HG02840 (cell line): ENCODE results near the gene NUAK2.
"Not testable (repeated sequence)": the region's sequence is repeated elsewhere in the genome, so short reads cannot be mapped to it uniquely, and the experiment has no call there.

Experiments used
- ATAC-seq: cut with Tn5 transposase; IDR thresholded peaks from one replicate; pipeline ENCODE4 v1.9.1; 2021; ENCODE audit warnings: mild to moderate bottlenecking, moderate library complexity, moderate number of reproducible peaks; ENCODE audit not compliant: unreplicated experiment, low FRiP score

Gene NUAK2

DNA sequence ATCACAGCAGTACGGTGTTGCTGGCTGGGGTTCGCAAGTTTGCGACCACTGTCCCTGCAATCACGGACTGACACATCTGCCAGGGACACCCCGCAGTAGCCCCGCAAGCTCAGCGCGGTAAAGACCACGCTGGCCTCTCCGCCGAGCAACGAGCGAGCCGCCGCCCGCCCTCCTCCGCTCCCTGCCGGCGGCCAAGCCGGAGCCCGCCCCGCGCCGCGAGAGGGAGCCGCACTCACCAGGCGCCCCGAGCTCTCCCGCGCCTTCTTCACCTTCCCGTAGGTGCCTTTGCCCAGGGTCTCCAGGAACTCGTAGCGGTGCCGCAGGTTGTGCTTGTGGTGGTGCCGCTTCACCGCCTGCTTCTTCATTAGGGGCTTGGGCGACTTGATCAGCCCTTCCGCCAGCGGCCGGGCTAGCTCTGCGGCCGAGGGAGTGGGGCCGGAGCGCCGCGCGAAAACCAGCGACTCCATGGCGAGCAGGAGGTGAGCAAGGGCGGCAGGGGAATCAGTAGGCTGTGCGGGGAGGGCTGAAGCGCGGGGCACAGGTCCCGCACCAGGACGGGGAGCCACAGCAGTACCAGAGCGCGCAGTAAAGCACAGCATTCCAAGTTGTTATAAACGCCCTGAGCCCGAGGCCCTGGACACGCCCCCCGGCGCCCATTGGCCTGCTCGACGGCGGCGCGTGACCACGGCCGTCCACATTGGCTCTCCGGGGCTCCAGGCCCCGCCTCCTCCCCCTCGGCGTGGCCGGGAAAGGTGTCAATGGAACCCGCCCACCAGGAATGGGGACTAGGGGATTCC is at the start of gene NUAK2:
NUAK2 (minus strand) TSS at position 584 of the 797 bp plus-strand sequence; CDS start at position 467, 117 bp downstream.
- no peak for ATAC-seq

DNA sequence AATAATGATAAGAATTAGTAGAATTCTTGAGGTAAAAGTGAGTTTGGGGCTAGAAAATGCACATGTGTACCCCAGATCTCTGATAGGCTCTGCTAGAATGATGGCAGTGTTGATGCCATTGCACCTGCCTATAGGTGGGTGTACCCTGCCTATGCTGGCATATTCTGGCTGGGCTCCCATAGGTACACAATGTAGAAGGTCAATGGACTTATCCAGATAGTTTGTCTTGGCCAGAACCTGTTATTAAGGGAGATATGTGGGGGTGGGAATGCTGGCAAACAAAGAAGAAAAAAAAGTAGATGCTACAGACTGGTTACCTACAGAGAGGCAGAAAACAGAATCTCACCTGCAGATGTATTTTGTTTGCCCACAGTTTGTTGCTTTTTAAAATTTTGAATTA is 49.2 kb upstream of the NUAK2 start:
- no peak for ATAC-seq

DNA sequence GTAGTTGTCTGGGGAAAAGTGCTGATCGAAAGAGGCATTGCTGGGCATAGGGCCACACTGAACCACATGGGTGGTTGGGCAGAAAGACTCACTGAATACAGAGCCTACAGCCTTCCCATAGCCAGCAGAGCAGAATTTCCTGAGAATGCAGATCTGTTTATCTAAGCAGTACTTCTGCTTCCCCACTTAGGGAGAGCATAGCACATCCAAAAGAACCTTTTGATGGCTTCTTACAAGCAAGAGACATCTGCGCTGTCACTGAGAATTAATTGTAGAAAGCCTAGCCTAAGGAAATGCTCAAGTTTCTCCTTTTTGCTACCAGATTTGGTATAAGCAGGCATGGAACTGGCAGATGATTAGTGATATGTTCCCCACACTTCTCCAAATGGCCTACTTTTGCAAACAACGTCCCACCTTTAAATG is 48.2 kb upstream of the NUAK2 start:
- ATAC-seq, result no peak

DNA sequence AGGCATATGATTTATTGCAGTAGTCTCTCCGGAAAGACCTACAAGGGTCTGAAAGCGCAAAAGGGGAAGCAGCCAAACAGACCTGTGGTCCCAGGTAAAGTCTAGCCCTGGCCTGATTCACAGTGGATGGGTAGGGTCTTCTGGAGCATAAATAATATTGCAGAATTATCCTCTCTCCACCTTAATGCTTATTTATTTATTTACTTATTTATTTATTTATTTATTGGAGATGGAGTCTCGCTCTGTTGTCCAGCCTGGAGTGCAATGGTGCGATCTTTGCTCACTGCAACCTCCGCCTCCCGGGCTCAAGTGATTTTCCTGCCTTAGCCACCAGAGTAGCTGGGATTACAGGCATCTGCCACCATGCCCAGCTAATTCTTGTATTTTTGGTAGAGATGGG is 46.9 kb upstream of the NUAK2 start:
- no peak for ATAC-seq

DNA sequence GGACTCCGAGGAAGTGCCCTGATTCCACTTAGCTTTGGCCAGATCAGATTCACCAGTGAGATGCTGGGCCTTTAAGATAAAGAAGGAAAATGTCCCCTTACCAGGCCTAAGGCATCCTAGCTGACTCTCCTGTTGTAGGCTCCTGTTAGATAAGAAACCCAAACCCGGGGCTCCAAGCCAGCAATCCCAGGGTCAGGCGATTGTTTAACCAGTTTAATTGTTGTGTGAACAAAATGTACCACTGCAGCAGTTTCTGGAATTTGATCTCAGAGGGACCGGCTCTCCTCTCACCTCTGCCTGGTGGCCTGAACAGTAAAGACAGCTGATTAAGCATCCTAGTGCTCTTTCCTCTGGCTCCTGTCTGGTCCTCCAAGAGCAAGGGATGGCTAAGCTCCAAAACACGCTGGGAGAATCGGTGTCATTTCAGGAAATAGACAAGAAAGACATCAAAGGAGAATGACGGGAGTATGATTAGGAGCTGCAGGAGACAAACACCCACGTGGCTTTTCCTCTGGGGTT is 44.5 kb upstream of the NUAK2 start:
- no peak for ATAC-seq

DNA sequence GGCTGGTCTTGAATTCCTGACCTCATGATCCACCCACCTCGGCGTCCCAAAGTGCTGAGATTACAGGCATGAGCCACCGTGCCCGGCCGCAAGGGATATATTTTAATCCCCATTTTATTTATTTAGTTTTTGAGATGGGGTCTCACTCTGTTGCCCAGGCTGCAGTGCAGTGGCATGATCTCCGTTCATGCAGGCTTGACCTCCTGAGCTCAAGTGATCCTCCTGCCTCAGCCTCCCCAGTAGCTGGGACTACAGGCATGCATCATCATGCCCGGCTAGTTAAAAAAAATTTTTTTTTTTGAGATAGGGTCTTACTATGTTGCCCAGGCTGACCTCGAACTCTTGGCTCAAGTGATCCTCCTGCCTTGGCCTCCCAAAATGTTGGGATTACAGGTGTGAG is 43.5 kb upstream of the NUAK2 start:
- not testable (repeated sequence) for ATAC-seq

DNA sequence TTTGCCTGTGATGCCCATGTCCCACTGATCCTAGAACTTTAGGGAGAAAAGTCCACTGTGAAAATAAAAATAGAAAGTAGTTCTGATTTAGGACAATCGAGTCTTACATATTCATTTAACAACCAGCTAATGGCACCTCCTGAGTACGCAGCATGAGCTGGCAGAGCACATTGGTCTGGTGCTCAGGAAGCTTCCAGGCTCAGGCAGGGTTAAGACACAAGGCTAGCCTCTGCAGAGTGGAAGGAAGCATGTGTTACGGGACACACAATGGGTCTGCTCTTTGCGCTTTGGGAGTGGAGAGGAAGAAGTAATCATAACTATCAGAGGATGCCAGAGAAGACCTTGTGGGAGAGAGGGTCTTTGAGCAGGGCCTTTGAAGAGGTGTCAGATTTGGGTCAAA is 39.3 kb upstream of the NUAK2 start:
- ATAC-seq, result no peak

DNA sequence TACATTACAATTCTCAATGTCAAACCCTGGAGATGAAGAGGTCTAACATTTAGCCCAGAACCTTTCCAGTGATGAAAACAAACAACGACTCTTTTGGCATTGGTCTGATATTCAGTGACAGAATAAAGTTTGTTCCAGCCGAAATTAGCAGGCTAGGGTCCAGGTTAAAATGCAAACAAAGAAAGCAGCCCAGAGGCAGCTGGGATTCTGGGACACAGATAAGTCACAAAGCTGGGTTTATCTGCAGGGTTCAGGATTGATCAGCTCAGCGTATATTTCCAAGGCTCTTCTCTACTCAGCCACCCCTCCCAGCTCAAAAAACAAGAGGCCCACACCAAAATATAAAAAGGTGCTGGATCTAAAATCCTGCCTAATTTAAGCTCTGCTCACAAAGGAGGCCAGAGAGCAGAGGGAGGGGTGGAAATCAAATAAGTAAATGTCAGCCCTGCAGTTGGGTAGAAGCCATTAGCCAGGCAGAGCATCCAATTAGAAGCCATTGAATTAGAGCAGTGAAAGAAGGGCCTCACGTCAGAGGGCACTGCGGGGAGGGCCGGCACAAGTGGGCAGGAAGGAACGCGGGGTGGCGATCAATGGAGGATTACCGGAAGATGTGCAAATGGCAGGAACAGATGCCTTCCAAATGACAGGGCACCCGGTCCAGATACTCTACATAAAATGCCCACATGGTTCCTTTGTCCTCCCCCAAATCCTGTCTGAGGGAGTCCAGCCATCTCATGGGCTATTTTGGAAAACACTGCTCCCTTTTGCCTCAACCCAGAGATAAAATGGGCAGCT is 38.4 kb upstream of the NUAK2 start:
- no peak for ATAC-seq

DNA sequence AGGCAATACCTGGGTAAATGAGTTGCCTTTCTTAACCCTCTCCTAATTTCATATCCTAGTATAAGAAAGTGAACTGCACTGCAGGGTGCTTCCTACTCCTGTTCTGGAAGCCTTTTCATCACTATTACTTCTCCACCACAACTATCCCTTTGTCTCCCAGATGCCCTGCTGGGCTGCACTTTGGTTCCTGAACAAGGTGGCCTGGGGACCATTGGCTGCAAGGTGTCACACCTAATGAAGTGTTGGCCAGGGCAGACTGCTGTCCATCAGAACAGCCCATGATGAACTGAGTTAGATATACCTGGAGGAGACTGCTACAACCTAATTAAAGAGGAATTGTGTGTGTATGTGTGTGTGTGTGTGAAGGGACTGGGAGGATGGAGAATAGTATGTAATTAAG is 37.0 kb upstream of the NUAK2 start:
- ATAC-seq, result no peak

DNA sequence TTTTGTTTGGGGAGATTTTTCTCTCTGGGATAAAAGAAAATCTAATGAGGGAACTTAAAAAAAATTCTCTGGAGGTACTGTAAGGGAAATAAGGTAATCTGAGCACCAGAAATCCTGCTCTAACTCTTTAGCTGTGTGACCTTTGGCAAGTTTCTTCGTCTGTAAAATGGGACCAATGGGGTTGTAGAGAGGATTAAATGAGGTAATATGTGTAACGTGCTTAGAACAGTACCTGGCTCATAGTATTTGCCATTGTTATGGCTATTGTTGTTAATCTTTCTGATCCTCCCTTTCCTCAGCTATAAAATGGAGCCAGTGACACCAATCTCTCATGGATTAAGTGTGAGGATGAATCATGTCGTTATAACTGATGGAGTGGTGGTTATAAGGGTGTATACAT is 36.0 kb upstream of the NUAK2 start:
- no peak for ATAC-seq

DNA sequence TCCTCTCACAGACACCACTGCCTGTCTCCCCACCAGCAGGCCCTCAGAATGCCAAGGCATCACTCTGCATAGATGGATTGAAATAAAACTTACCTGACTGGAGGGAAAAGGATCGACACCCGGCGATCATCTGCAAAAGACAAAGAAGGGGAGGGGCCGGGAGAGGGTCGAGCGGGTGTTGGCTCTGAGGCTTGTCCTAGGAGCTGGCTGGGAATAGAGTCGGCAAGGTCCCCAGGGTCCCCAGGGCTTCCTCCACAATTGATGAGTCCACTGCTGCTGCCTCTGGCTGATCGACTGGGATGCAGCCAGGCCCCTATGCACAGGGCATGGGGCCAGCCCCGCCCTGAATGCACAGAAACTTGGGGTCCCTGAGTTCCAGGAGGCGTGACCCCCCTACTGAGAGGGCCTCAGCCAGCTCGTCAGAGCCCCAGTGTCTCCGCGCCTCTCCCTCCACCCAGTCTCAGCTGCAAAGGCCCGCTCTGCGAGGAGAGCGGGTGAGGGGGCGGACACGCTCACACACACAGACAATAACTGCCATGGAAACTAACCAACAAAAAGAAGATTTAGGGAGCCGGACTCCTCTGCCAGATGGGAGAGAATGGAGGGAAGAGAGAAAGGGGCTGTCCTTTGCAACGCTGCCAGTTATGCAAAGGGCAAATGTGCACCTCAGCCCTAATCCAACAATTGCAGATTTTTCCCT is 35.0 kb upstream of the NUAK2 start, which contains the start of gene KLHDC8A:
KLHDC8A (minus strand) TSS at position 483 of the 700 bp plus-strand sequence. CDS start 13,318 bp downstream, outside the sequence.
- ATAC-seq, result no peak

DNA sequence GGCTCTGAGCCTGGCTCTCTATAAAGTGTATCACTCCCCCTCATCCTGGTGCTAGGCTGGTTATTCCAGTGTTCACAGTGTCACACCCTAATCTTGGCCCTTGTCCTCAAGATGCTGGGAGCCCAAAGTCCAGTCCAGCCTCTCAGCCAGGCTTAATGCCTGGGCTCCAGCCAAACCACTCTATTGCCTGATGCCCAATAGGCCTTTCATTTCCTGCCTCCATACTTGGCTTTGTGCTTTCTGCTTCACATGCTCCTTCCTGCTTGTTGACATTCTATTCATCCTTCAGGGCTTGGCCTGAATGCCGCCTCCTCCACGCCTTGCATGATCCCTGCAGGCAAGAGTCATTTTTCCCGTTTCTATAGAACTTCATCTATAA is 33.5 kb upstream of the NUAK2 start:
- ATAC-seq, result no peak

DNA sequence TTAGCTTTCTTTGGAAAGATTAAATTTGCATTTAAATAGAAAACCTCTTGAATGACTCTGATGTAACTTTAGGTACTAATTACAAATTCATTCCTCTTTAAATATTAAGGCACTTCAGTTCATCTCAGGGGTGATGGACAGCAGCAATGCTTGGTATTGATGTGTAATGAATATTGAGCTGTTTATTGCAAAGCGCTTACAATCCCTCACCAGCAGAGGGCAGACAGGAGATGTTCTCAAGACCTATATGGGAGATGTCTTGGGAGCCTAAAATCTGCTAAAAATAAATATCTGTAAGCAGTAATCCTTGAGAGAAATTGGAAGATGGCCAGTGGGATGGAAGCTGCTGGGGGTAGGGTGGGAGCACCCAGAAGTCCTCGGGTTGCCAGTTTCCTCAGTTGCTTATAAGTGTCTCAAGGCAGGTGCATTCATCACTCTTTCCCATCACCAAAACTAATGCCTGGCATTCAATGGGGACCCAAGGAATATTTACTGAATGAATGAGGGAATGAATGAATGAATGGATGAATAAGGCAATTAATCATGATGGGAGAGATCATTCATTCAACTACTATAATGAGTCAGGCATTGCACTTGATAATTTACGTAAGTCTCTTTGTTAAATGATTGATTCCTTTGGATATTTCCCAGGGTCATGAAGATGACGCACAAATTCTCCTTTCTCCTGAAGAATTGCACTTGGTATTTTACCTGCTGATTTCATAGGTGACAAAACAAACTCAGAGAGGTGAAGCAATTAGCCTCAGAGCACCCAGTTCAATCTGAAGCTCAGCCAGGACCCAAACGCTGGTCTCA is 32.9 kb upstream of the NUAK2 start:
- ATAC-seq, result no peak

DNA sequence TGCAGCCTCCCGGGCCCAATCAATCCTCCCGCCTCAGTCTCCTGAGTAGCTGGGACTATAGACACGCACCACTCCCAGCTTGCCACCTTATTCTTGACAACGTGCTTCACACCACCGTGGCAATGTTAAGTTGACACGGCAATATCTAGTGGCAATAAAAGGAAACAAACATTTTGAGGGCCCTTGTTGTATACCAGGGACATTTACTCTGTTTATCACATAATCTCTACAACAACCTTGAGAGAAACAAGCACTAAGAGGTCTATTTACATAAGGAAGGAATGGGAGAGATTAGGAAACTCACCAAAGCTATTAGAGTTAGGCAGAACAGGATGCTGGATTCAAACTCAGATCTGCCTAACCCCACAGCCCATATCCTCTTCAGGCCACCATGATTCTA is 32.1 kb upstream of the NUAK2 start:
- ATAC-seq, result no peak

DNA sequence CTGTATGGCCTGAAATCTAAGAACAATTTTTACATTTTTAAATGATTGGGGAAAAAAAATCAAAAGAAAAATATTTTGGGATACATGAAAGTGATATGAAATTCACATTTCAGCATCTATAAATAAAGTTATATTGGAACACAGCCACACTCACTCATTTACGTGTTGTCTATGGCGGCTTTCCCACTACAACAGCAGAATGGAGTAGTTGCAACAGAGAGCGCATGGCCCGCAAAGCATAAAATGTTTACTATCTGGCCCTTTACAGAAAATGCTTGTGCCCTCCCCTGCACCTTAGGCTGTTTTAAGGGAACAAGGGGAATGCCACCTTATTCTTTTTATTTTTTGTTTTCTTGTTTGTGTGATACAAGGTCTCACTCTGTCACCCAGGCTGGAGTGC is 31.6 kb upstream of the NUAK2 start:
- ATAC-seq, result no peak

DNA sequence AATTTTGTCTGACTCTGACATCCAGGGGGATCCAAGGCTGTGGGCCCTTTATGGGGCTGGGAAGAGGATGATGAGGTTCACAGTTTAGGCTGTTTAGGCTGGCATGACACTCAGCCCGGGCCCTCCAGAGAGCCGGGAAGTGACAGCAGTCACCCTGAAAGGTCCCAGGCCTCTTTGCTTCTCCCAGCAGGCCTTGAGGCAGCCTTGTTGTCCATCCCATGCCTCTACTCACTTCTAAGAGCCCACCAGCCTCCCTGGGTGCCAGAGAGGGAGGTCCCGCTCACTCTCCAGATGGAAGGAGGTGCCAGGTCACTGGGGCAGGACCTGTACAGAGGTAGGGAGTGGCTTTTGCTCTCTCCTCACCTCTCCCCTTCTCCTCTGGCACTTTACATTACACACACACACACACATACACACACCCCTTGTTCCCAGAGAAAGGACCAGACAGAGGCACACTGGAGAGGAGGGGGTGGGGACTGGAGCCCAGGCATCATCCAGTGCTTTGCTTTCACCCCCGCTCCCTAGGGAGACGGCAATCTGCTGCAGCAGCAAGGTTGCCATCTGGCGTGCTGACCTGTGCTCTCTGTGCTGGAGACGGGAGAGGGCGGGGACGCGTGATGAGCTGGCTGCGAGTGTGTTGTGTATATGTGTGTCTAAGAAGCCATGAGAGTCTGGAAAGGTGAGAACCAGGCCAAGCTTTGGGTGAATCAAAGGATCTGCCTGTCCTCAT is 30.6 kb upstream of the NUAK2 start:
- ATAC-seq, result no peak

DNA sequence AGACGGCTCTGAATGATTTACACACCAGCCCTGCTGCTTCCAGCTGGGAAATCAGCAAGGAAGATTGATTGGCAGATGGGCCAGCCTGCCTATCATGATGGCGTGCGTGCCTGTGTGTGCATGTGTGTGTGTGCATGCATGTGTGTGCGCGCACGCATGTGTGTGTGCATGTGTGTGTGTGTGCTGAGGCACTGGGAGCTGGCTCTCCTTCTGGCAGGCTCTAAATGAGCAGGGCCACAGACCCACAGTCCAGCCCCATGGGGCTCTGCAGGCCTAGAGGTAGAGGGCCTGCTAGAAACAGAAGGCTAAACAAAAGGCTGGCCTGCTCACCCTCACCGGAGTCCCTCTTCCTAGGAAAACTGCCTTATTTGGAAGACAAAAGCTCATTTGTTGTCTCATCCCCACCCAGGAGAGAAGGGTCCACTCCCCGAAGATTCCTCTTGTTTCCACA is 29.2 kb upstream of the NUAK2 start:
- ATAC-seq, result no peak

DNA sequence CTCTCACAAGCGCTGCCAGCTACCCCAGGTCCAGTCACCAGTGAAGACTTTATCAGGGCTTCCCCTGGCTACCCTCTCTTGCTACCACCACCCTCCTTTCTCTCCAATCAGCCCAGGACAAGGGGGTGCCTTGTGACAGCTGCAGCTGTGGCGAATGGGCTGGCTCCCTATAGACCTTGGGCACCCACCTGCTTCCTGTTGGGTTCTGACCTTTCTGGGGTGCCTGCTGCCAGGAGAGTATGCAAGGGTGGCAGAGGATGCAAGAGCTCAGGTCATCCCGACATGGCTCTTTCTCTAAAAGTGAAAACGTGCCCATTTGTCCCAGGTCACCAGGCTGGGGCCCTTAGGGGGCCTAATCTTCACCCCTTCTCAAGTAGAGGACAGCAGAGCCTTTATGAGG is 28.6 kb upstream of the NUAK2 start:
- no peak for ATAC-seq
